Measurements from ENCODE around the gene SLC25A28.

Gene SLC25A28

GRCh38 chr10:99579971-99580370 lies 40.3 kb downstream of the SLC25A28 start:
- no peak for DNase-seq

GRCh38 chr10:99573790-99574189 lies 46.4 kb downstream of the SLC25A28 start:
- DNase-seq, result no peak

- DNase-seq, result no peak
These were observed 48.4 kb downstream of the SLC25A28 start for GRCh38 chr10:99571816-99572215.

- no peak for DNase-seq
These were observed 50.3 kb downstream of the SLC25A28 start for GRCh38 chr10:99569961-99570360.

- no peak for DNase-seq
These were observed 50.8 kb downstream of the SLC25A28 start for GRCh38 chr10:99569253-99569939.

GRCh38 chr10:99565166-99565565 lies 55.1 kb downstream of the SLC25A28 start:
- DNase-seq, result no peak

- DNase-seq, result no peak
These were observed 55.9 kb downstream of the SLC25A28 start for GRCh38 chr10:99564361-99564760.

GRCh38 chr10:99562631-99563030 lies 57.6 kb downstream of the SLC25A28 start:
- DNase-seq, result no peak

All from NCI-H187 treated with DMSO at 0.1 percent for 48 hours (cell line).